Fibroblast of pulmonary artery (primary cell): Measurements from ENCODE around the gene SIX6.
"Not testable (repeated sequence)": the region's sequence is repeated elsewhere in the genome, so short reads cannot be mapped to it uniquely, and the experiment has no call there.

Experiments
- DNase-seq: peaks from one replicate; pipeline ENCODE4 v3.0.0-alpha.2; 2010; ENCODE audit warnings: low read depth
- H3K4me3 ChIP-seq: replicated peaks from 2 replicates; pipeline ENCODE4 v1.5.1; 2011; ENCODE audit warnings: low read depth, mild to moderate bottlenecking, control low read depth, low read length, moderate library complexity
- TF ChIP-seq, protein P1 (sequence below): IDR thresholded peaks from 2 replicates; pipeline ENCODE4 v1.5.1; 2011; ENCODE audit warnings: mild to moderate bottlenecking, control low read depth, low read length, inconsistent platforms; ENCODE audit errors: missing control alignments

SIX6 gene

GRCh38 chr14:60508707-60509437, at the start of gene SIX6:
Gene SIX6 (plus strand): TSS chr14:60509146. CDS start chr14:60509399, 253 bp downstream.
- DNase-seq = peak; percentile 14
- TF ChIP-seq, protein P1, sequence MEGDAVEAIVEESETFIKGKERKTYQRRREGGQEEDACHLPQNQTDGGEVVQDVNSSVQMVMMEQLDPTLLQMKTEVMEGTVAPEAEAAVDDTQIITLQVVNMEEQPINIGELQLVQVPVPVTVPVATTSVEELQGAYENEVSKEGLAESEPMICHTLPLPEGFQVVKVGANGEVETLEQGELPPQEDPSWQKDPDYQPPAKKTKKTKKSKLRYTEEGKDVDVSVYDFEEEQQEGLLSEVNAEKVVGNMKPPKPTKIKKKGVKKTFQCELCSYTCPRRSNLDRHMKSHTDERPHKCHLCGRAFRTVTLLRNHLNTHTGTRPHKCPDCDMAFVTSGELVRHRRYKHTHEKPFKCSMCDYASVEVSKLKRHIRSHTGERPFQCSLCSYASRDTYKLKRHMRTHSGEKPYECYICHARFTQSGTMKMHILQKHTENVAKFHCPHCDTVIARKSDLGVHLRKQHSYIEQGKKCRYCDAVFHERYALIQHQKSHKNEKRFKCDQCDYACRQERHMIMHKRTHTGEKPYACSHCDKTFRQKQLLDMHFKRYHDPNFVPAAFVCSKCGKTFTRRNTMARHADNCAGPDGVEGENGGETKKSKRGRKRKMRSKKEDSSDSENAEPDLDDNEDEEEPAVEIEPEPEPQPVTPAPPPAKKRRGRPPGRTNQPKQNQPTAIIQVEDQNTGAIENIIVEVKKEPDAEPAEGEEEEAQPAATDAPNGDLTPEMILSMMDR = no peak
- H3K4me3 ChIP-seq = no peak within 1 kb of the TSS

- DNase-seq, H3K4me3 ChIP-seq: not testable (repeated sequence)
Measured at GRCh38 chr14:60480248-60480647, 28.7 kb upstream of the SIX6 start.

- DNase-seq = no peak
- TF ChIP-seq, protein P1 = no peak
- no peak overlapping the region for H3K4me3 ChIP-seq
Measured at GRCh38 chr14:60482743-60483142, 26.2 kb upstream of the SIX6 start.

DNA sequence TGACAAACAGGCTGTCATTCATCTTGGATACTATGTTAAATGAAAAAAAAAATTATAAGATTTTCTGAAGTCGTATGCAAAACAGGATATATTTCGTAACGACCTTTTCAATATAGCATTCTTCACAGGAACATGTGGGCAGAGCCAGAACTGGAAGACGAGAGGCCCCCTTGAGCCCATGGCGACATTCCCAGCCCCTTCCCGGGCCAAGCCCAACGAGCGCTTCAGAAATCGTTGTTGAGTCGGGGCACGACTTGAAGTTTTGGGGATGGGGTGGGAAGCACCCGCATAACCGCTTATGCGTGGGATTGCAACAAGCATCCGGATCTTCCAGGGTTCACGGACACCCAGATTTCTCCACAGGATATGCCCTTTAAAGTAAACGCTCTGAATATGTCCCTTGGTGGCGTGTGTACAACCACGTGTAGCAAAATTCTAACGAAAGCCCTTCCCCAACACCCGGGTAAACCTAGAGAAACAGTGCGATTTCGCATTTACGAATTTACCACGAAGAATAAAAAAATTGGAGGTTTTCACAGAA, 23.8 kb upstream of the SIX6 start:
- TF ChIP-seq, protein P1 = no peak
- peak overlapping the region; percentile 38 for H3K4me3 ChIP-seq
- no peak for DNase-seq

- peak; percentile 27 for DNase-seq
- TF ChIP-seq, protein P1 = no peak
- H3K4me3 ChIP-seq = peak within 1 kb of the TSS; percentile 38
Measured at GRCh38 chr14:60485598-60486251, 23.2 kb upstream of the SIX6 start, which contains the start of gene C14orf39. Gene C14orf39 (minus strand): TSS chr14:60486063. CDS start chr14:60485078, 985 bp downstream.

DNA sequence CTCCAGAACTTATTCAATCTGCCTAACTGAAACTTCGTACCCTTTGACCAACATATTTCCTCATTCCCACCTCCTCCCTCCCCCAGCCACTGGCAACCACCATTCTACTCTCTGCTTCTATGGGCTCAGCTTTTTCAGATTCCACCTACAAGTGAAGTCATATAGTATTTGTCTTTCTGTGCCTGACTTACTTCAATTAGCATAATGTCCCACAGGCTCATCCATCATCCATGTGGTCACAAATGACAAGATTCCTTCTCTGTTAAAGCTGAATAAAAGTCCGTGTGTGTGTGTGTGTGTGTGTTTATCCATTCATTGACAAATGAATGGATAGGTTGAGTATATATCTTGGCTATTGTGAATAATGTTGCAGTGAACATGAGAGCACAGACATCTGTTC, 21.7 kb upstream of the SIX6 start:
- no peak overlapping the region for H3K4me3 ChIP-seq
- TF ChIP-seq, protein P1 = no peak
- no peak for DNase-seq

DNA sequence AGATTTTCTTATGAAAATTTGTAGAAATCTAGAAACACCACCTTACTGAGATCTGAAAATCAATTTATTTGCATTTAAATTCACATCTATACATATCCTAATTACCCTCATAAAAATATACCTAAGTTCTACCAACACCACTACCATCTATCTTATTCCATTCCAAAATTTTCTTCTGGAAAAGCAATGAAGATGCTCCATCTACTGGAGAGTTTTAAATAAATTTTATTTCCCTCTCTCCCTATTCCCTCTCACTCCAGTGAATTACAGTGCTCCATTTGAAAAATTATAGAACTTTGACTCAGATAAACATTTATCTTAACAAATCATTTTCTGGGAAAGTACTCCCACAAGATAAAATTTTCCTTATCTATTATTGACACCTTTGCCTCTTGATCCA, 20.8 kb upstream of the SIX6 start:
- DNase-seq = no peak
- TF ChIP-seq, protein P1 = peak; percentile 15
- H3K4me3 ChIP-seq = no peak overlapping the region
